ENCODE results near the gene KCNMB1. TPM values are rescaled to one million over a fixed set of nuclear protein-coding genes. Genes with fewer than 3 reads are reported as not detected.

KCNMB1 gene
- total RNA-seq, 1 experiment from 2014 or later: 0.24 TPM

- TF ChIP-seq GABPB1 (CRISPR knock-in tag; IDR thresholded peaks at IDR 0.05): no peak
- peak; percentile 50; the same call in 1 of the 2 replicates for TF ChIP-seq ETV6 (CRISPR knock-in tag; IDR thresholded peaks at IDR 0.05)
- no peak for TF ChIP-seq ZNF232 (CRISPR knock-in tag; IDR thresholded peaks at IDR 0.05)
- TF ChIP-seq ZNF423 (CRISPR knock-in tag; IDR thresholded peaks at IDR 0.05): peak; percentile 92
- no peak for TF ChIP-seq ZNF317 (CRISPR knock-in tag; IDR thresholded peaks at IDR 0.05; ENCODE audit: borderline replicate concordance, low read depth)
- TF ChIP-seq NR3C1 (CRISPR knock-in tag; conservative IDR thresholded peaks at IDR 0.05; ENCODE audit: low read depth): no peak
- TF ChIP-seq ZNF396 (CRISPR knock-in tag; IDR thresholded peaks at IDR 0.05; ENCODE audit: borderline replicate concordance): no peak
- no peak for TF ChIP-seq FOXJ3 (CRISPR knock-in tag; IDR thresholded peaks at IDR 0.05; ENCODE audit: borderline replicate concordance)
These were observed 19.1 kb upstream of the KCNMB1 start (continued) for GRCh38 chr5:170408226-170408625.

- Mint-ChIP-seq H3K9me3 (peaks cover 9% of the 10 kb centered on the region), H3K36me3 (peaks cover 3% of the 10 kb centered on the region), H3K27ac (no peak overlapping the region), H3K27me3 (ENCODE audit: low read depth) (0 out of 2 replicates have a peak, but pooled peaks cover 3% of the 10 kb centered on the region), H3K4me1 (peaks cover 51% of the 10 kb centered on the region), H3K4me3 (no peak overlapping the region)
- CTCF ChIA-PET: interaction anchor here (1.4 to 4.3 kb wide), 6 partner anchors 14 to 181 kb away, joined by 3 to 28 read pairs (median 10); no protein-coding TSS in a partner anchor
- ATAC-seq: no peak
- TF ChIP-seq CDX4 (CRISPR knock-in tag; IDR thresholded peaks at IDR 0.05; ENCODE audit: borderline replicate concordance) (no peak), ZNF281 (CRISPR knock-in tag; IDR thresholded peaks at IDR 0.05) (no peak), ESRRA (CRISPR knock-in tag; IDR thresholded peaks at IDR 0.05; ENCODE audit: borderline replicate concordance) (no peak), IRF2 (CRISPR knock-in tag; IDR thresholded peaks at IDR 0.05; ENCODE audit: borderline replicate concordance, low read depth) (no peak), ATF1 (CRISPR knock-in tag; IDR thresholded peaks at IDR 0.05) (no peak), FOXK1 (CRISPR knock-in tag; IDR thresholded peaks at IDR 0.05) (no peak)
- POLR2A ChIA-PET: no interaction called here
- DNase-seq (ENCODE audit: low spot score): no peak
These were observed 17.9 kb upstream of the KCNMB1 start for GRCh38 chr5:170407062-170407461.

GRCh38 chr5:170405817-170406216, 16.6 kb upstream of the KCNMB1 start:
- no peak overlapping the region; the same call in 1 of the 2 replicates for H3K27ac Mint-ChIP-seq
- 0 out of 2 replicates have a peak, but pooled peaks cover 3% of the 10 kb centered on the region for H3K27me3 Mint-ChIP-seq (ENCODE audit: low read depth)
- CTCF ChIA-PET: interaction anchor here (0.9 to 3.9 kb wide), 5 partner anchors 139 to 226 kb away, joined by 3 to 18 read pairs (median 3); no protein-coding TSS in a partner anchor
- peaks cover 51% of the 10 kb centered on the region for H3K4me1 Mint-ChIP-seq
- peaks cover 13% of the 10 kb centered on the region for H3K36me3 Mint-ChIP-seq
- POLR2A ChIA-PET: no interaction called here
- peaks cover 16% of the 10 kb centered on the region for H3K9me3 Mint-ChIP-seq
- no peak for TF ChIP-seq NFE2L1 (CRISPR knock-in tag; IDR thresholded peaks at IDR 0.05)
- TF ChIP-seq CDX4 (CRISPR knock-in tag; IDR thresholded peaks at IDR 0.05; ENCODE audit: borderline replicate concordance): no peak
- TF ChIP-seq ZNF416 (CRISPR knock-in tag; IDR thresholded peaks at IDR 0.05): no peak
- no peak for ATAC-seq
- no peak overlapping the region for H3K4me3 Mint-ChIP-seq
- no peak for DNase-seq (ENCODE audit: low spot score)

- no peak for ATAC-seq
- H3K4me3 Mint-ChIP-seq: no peak overlapping the region
- peaks cover 26% of the 10 kb centered on the region for H3K9me3 Mint-ChIP-seq
- no peak for DNase-seq (ENCODE audit: low spot score)
- ChIA-PET POLR2A (no interaction called here), CTCF (interaction anchor here (0.5 to 2.7 kb wide), 52 partner anchors 8 to 227 kb away, joined by 3 to 73 read pairs (median 5); partner anchors contain the start of genes KCNMB1 and LCP2)
- H3K4me1 Mint-ChIP-seq: peaks cover 60% of the 10 kb centered on the region
- no peak overlapping the region for H3K27ac Mint-ChIP-seq
- peaks cover 16% of the 10 kb centered on the region for H3K36me3 Mint-ChIP-seq
- 0 out of 2 replicates have a peak, but pooled peaks cover 3% of the 10 kb centered on the region for H3K27me3 Mint-ChIP-seq (ENCODE audit: low read depth)
- TF ChIP-seq FOXP1 (CRISPR knock-in tag; IDR thresholded peaks at IDR 0.05; ENCODE audit: borderline replicate concordance) (no peak), ZMAT4 (CRISPR knock-in tag; IDR thresholded peaks at IDR 0.05) (no peak), ZNF671 (CRISPR knock-in tag; IDR thresholded peaks at IDR 0.05) (no peak), SP1 (CRISPR knock-in tag; conservative IDR thresholded peaks at IDR 0.05) (no peak), TEAD4 (CRISPR knock-in tag; IDR thresholded peaks at IDR 0.05) (no peak), ZNF532 (CRISPR knock-in tag; IDR thresholded peaks at IDR 0.05; ENCODE audit: borderline replicate concordance) (no peak), ZBTB21 (CRISPR knock-in tag; IDR thresholded peaks at IDR 0.05; ENCODE audit: borderline replicate concordance) (no peak)
These were observed 15.2 kb upstream of the KCNMB1 start for GRCh38 chr5:170404398-170404797.
